Naive thymus-derived CD4-positive, alpha-beta T cell (primary cell): Measurements from ENCODE around the gene CDCP1. TPM values are rescaled to one million over a fixed set of nuclear protein-coding genes. Genes with fewer than 3 reads are reported as not detected.

Experiments used
- ATAC-seq: fragments of 150-1000 bp; cut with Tn5 transposase; 2 replicates; pipeline ENCODE4 v1.10.0; 2021; ENCODE audit warnings: mild to moderate bottlenecking, moderate library complexity
- CTCF ChIA-PET: fragments of 350-600 bp; sonication (Branson Sonifier 250); formaldehyde crosslinking; loops from one replicate; lab custom pipeline; 2021; ENCODE audit warnings: antibody characterized with exemption; lab: Charles Lee
- POLR2A ChIA-PET: fragments of 350-600 bp; sonication (Branson Sonifier 250); formaldehyde crosslinking; loops from one replicate; lab custom pipeline; 2021; ENCODE audit warnings: antibody characterized with exemption, inconsistent platforms; lab: Charles Lee
- DNase-seq, 9 donors: peaks; one replicate each; pipeline versions ENCODE4 v3.0.0 to v3.0.0-alpha.2; 2020 to 2022; ENCODE audit warnings: mixed read lengths in 1 of 9
- H3K27ac ChIP-seq: one replicate; pipeline ENCODE4 v1.7.0; 2013; ENCODE audit warnings: mild to moderate bottlenecking, low read depth, low read length, moderate library complexity
- H3K27me3 ChIP-seq, 2 donors: one replicate each; pipeline ENCODE4 v1.7.0; 2013; ENCODE audit warnings: low read length in 2 of 2, mild to moderate bottlenecking in 2 of 2, moderate library complexity in 2 of 2; ENCODE audit not compliant: control insufficient read depth in 2 of 2, insufficient read depth in 2 of 2
- H3K36me3 ChIP-seq, 3 experiments: 1 replicate in 2 of 3; 2 replicates in 1 of 3; pipeline ENCODE4 v1.7.0; 2013; ENCODE audit warnings: low read length in 3 of 3, mild to moderate bottlenecking in 3 of 3, moderate library complexity in 1 of 3; ENCODE audit not compliant: insufficient read depth in 3 of 3, control insufficient read depth in 2 of 3
- H3K4me1 ChIP-seq, 2 donors: one replicate each; pipeline ENCODE4 v1.7.0; 2013; ENCODE audit warnings: low read length in 2 of 2, mild to moderate bottlenecking in 2 of 2, moderate library complexity in 1 of 2; ENCODE audit not compliant: control insufficient read depth in 2 of 2, insufficient read depth in 2 of 2
- H3K4me3 ChIP-seq: 2 replicates; pipeline ENCODE4 v1.7.0; 2013; ENCODE audit warnings: mild to moderate bottlenecking, low read length
- H3K9me3 ChIP-seq, 3 experiments: 1 replicate in 2 of 3; 2 replicates in 1 of 3; pipeline ENCODE4 v1.7.0; 2013; ENCODE audit warnings: low read length in 3 of 3; ENCODE audit not compliant: control insufficient read depth in 2 of 3
- H3K27ac Mint-ChIP-seq, 9 donors: one replicate each; pipeline ENCODE4 v1.8.0; 2020 to 2022; ENCODE audit warnings: mixed read lengths in 9 of 9, mild to moderate bottlenecking in 8 of 9, moderate library complexity in 5 of 9, inconsistent platforms in 2 of 9
- H3K27me3 Mint-ChIP-seq, 5 donors: one replicate each; pipeline ENCODE4 v1.8.0; 2021 to 2022; ENCODE audit warnings: mixed read lengths in 5 of 5, mild to moderate bottlenecking in 1 of 5
- H3K36me3 Mint-ChIP-seq, 5 donors: one replicate each; pipeline ENCODE4 v1.8.0; 2020 to 2022; ENCODE audit warnings: mixed read lengths in 5 of 5, mild to moderate bottlenecking in 3 of 5, inconsistent platforms in 1 of 5
- H3K4me1 Mint-ChIP-seq, 7 donors: one replicate each; pipeline ENCODE4 v1.8.0; 2020 to 2022; ENCODE audit warnings: mixed read lengths in 7 of 7, mild to moderate bottlenecking in 3 of 7, inconsistent platforms in 1 of 7
- H3K4me3 Mint-ChIP-seq, 10 donors: one replicate each; pipeline ENCODE4 v1.8.0; 2020 to 2022; ENCODE audit warnings: mild to moderate bottlenecking in 10 of 10, mixed read lengths in 10 of 10, moderate library complexity in 6 of 10, inconsistent platforms in 2 of 10
- H3K9me3 Mint-ChIP-seq, 11 donors: one replicate each; pipeline ENCODE4 v1.8.0; 2020 to 2022; ENCODE audit warnings: mixed read lengths in 11 of 11, mild to moderate bottlenecking in 4 of 11, inconsistent platforms in 1 of 11, moderate library complexity in 1 of 11
- intact Hi-C, 2 donors: fragments of 100-400 bp; cut with micrococcal nuclease; formaldehyde crosslinking; loops; one replicate each; pipeline ENCODE4 v1.15.1; 2023
- polyA plus RNA-seq, 2 donors: library from polyadenylated mRNA; unstranded; fragments of 300-500 nt; fragmentation: Illumina TruSeq; gene quantifications; one replicate each; pipeline ENCODE4 v1.2.3, GENCODE V29; 2021
- total RNA-seq, 6 experiments: library from RNA in 5 of 6; stranded (reverse) in 5 of 6; gene quantifications; 1 replicate in 5 of 6; 2 replicates in 1 of 6; pipeline ENCODE4 v1.2.3 and lab custom pipeline; 2021 to 2026

Gene CDCP1
- total and polyA plus RNA-seq, 7 experiments from 2014 or later, result 0.05 to 7.2 (median 0.81) TPM

DNA sequence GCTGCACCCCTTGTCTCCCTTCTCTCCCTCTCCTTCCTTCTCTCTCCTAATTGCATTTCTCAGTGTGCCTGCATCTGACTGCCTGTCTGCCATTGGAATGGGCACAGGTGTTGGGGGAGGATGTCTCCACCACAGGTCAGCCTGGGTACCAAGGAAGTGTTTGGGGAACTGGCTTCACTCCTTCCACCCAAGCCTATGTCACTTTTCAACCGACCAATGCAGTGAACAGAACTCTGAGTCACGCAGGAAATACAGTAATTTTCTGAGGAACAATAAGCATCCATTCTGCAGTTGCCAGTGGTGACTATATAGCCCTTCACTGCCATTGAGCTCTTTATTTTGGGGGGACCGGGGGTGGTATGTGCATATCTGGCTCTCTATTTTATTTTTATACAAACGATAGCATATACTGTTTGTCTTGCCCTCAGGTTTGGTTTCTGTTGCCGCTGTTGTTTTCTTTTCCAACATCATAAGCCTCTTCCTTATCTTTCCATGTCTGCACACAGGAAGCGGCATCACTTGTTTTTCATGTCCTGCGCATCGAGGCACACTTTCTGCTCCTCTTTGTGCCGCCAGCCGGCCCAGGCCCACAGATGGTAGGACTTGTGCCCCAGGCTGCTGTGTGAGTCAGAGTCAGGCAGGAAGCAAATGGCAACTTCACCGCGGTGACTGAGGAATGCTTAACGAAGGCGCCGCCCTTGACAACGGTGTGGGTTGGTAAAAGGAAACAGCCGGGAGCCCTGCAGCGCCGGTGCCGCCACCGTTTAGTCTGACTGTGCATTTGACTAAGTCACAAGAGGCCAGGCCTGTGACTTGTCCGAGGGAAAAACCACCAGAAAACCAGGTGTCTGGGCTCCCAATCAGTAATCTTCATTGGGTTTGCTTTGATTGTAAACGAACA lies 21.1 kb upstream of the CDCP1 start:
- CTCF ChIA-PET, result interaction anchor here (0.9 to 1.0 kb wide), 2 partner anchors 13 to 43 kb away, joined by 3 read pairs; no protein-coding TSS in a partner anchor
- Mint-ChIP-seq H3K27ac (peak overlapping the region; percentile 82 to 95 (median 90)), H3K27me3 (peaks cover 0 to 3% (median 0%) of the 10 kb centered on the region in 5 donors), H3K4me1 (peaks cover 16 to 56% (median 40%) of the 10 kb centered on the region in 7 donors), H3K36me3 (peaks cover 5 to 11% (median 6%) of the 10 kb centered on the region in 5 donors), H3K4me3 (peak overlapping the region; percentile 65 to 87 (median 78)), H3K9me3 (peaks cover 0 to 12% (median 3%) of the 10 kb centered on the region in 11 donors)
- Histone ChIP-seq H3K4me3 (peak overlapping the region; percentile 33), H3K9me3 (no peaks in the 10 kb centered on the region), H3K27me3 (no peaks in the 10 kb centered on the region), H3K27ac (peak overlapping the region; percentile 30), H3K36me3 (no peaks in the 10 kb centered on the region), H3K4me1 (peaks cover 9 to 19% of the 10 kb centered on the region in 2 donors)
- POLR2A ChIA-PET, result interaction anchor here (0.6 kb wide), 1 partner anchor 96 kb away, joined by 3 read pairs; no protein-coding TSS in a partner anchor
- ATAC-seq (peak; percentile 95), DNase-seq (peak; percentile 56 to 79 (median 74))
- intact Hi-C loops, result loop anchor here (1.0 to 10.0 kb wide), 9 partner anchors 20 to 127 kb away; partner anchors contain the start of gene CDCP1 (in 1 of the 2)

DNA sequence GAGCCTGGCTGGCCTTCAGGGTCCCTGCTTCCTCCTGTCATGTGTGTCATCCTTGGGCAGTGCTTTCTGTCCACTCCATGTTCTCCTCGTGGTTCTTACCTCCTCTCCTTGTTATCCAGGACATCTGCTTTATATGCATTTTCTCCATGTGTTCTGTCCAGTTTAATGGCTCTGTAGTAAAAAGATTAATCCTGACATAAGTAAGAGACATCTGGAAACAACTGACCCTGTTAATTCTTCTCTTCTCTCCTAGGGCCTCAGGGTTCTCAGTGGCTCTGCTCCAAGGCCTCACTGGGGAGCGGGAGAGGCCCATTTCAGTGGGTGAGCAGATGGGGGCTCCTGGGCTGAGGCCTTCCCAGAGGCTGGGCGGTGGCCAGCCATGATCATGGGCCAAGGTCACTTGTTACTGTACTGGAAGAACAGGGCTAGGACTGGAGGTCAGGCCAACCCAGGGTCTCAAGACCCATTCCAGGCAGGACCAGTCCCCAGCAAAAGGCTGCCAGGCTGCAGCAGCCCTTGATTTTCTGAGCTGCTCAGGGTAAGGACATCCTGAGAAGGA lies 20.2 kb upstream of the CDCP1 start:
- Mint-ChIP-seq H3K27me3 (peaks cover 0 to 3% (median 0%) of the 10 kb centered on the region in 5 donors), H3K9me3 (peaks cover 0 to 12% (median 3%) of the 10 kb centered on the region in 11 donors), H3K36me3 (peaks cover 5 to 11% (median 6%) of the 10 kb centered on the region in 5 donors), H3K4me1 (peaks cover 16 to 56% (median 40%) of the 10 kb centered on the region in 7 donors), H3K27ac (peak overlapping the region in 8 of 9 donors; percentile 39 to 95 (median 88)), H3K4me3 (peak overlapping the region in 1 of 10 donors; percentile 65)
- no peaks in the 10 kb centered on the region for H3K36me3 ChIP-seq
- ChIA-PET CTCF (no interaction called here), POLR2A (no interaction called here)
- no peaks in the 10 kb centered on the region for H3K9me3 ChIP-seq
- intact Hi-C loops, result loop anchor here (2.0 to 10.0 kb wide), 4 partner anchors 20 to 92 kb away; partner anchors contain the start of gene CDCP1 (in 1 of the 2)
- DNase-seq (no peak), ATAC-seq (no peak)
- H3K27me3 ChIP-seq, result no peaks in the 10 kb centered on the region
- H3K4me1 ChIP-seq, result peaks cover 9 to 19% of the 10 kb centered on the region in 2 donors
- H3K27ac ChIP-seq, result no peak overlapping the region
- no peak overlapping the region for H3K4me3 ChIP-seq

DNA sequence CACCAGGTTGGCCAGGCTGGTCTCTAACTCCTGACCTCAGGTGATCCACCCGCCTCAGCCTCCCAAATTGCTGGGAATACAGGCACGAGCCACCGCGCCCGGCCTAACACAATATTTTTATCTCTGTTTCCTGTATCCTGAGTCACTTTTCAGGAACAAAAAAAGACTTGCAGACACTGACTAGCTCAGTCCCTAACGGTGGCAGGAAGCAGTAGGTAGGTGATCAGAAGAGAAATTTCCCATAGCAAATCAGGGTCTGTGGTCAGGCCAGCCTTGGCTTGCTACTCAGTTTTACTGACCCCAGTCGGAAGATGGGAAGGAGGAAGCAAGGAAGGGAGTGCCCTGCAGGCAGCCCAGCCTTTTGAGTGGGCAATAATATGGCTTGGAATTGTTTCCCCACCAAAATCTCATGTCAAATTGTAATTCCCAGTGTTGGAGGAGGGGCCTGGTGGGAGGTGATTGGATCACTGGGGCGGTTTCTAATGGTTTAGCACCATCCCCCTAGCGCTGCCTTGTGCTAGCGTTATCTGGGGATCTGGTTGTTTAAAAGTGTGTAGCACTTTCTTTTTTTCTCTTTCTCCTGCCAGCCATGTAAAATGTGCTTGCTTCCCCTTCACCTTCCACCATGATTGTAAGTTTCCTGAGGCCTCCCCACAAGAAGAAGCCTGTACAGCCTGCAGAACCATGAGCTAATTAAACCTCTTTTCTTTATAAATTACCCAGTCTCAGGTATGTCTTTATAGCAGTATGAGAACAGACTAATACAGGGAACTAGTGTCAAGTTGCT lies 19.5 kb upstream of the CDCP1 start:
- DNase-seq (no peak), ATAC-seq (no peak)
- ChIA-PET POLR2A (interaction anchor here (0.7 to 1.1 kb wide), 2 partner anchors 54 to 331 kb away, joined by 3 read pairs; no protein-coding TSS in a partner anchor), CTCF (no interaction called here)
- no peaks in the 10 kb centered on the region for H3K27me3 ChIP-seq
- Mint-ChIP-seq H3K4me3 (peak overlapping the region in 1 of 10 donors; percentile 32), H3K27ac (peak overlapping the region in 5 of 9 donors; percentile 22 to 91 (median 78)), H3K27me3 (peaks cover 0 to 5% (median 0%) of the 10 kb centered on the region in 5 donors), H3K4me1 (peaks cover 16 to 49% (median 36%) of the 10 kb centered on the region in 7 donors), H3K9me3 (peaks cover 0 to 12% (median 3%) of the 10 kb centered on the region in 11 donors), H3K36me3 (peaks cover 5 to 11% (median 6%) of the 10 kb centered on the region in 5 donors)
- no peak overlapping the region for H3K27ac ChIP-seq
- H3K36me3 ChIP-seq, result no peaks in the 10 kb centered on the region
- peaks cover 9 to 19% of the 10 kb centered on the region in 2 donors for H3K4me1 ChIP-seq
- H3K4me3 ChIP-seq, result no peak overlapping the region
- intact Hi-C loops, result loop anchor here (2.0 to 10.0 kb wide), 4 partner anchors 19 to 91 kb away; partner anchors contain the start of gene CDCP1 (in 1 of the 2)
- H3K9me3 ChIP-seq, result no peaks in the 10 kb centered on the region

DNA sequence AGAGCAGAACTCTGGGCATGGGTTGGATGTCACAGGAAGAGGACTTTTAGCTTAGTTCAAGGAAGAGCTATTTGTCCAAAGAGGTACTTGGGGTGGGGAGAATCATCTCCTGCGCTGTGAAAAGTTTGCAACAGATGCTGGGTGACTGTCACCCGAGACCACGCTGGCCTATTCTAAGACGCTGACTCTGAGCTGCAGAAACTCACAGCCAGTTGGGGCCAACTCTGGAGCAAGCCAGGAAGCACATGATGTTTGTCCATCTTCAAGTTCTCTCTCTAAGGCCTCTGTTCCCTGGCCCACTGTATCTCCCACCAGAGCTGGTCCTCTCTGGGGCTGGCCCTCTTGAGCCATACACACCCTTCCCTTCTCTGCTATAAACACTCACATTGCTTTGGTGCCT lies 17.9 kb upstream of the CDCP1 start:
- H3K9me3 ChIP-seq, result no peaks in the 10 kb centered on the region
- intact Hi-C loops, result loop anchor here in 1 of 2 donors (10.0 kb wide), 1 partner anchor 89 kb away; no protein-coding TSS in a partner anchor
- Mint-ChIP-seq H3K27ac (peak overlapping the region in 1 of 9 donors; percentile 16), H3K4me3 (no peak overlapping the region), H3K27me3 (peaks cover 0 to 12% (median 0%) of the 10 kb centered on the region in 5 donors), H3K4me1 (peaks cover 10 to 33% (median 24%) of the 10 kb centered on the region in 7 donors), H3K36me3 (peaks cover 5 to 11% (median 6%) of the 10 kb centered on the region in 5 donors), H3K9me3 (peaks cover 0 to 12% (median 2%) of the 10 kb centered on the region in 11 donors)
- ChIA-PET CTCF (interaction anchor here (1.2 kb wide), 1 partner anchor 47 kb away, joined by 3 read pairs; no protein-coding TSS in a partner anchor), POLR2A (interaction anchor here (1.4 kb wide), 1 partner anchor 58 kb away, joined by 3 read pairs; no protein-coding TSS in a partner anchor)
- H3K27me3 ChIP-seq, result no peaks in the 10 kb centered on the region
- ATAC-seq, result no peak
- DNase-seq, result no peak
- no peak overlapping the region for H3K4me3 ChIP-seq
- H3K36me3 ChIP-seq, result no peaks in the 10 kb centered on the region
- no peak overlapping the region for H3K27ac ChIP-seq
- H3K4me1 ChIP-seq, result peaks cover 9 to 19% of the 10 kb centered on the region in 2 donors

DNA sequence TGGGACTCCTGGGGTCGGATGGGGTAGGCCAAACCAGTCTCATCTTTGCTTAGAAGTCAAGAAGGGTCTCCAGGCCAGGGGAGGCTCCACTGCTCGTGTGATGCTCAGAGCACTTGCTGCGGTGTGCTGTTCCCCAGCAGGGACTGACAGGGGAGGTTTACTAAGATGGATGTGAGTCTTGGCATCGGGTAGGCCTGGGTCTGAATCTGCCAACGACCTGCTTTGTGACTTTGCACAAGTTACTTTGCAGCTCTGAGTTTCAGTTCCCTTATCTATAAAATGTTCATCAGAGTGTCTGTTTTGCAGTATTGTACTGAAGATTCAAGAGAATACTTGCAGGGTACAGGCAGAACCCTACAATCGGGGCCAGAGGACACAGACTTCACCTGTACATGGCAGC lies 17.3 kb upstream of the CDCP1 start:
- POLR2A ChIA-PET, result interaction anchor here (1.4 to 1.7 kb wide), 2 partner anchors 36 to 57 kb away, joined by 3 read pairs; no protein-coding TSS in a partner anchor
- peaks cover 0 to 12% (median 2%) of the 10 kb centered on the region in 11 donors for H3K9me3 Mint-ChIP-seq
- H3K36me3 Mint-ChIP-seq, result peaks cover 5 to 11% (median 6%) of the 10 kb centered on the region in 5 donors
- H3K27me3 ChIP-seq, result no peaks in the 10 kb centered on the region
- peaks cover 0 to 15% (median 0%) of the 10 kb centered on the region in 5 donors for H3K27me3 Mint-ChIP-seq
- ATAC-seq (no peak), DNase-seq (no peak)
- intact Hi-C loops, result loop anchor here in 1 of 2 donors (10.0 kb wide), 1 partner anchor 89 kb away; no protein-coding TSS in a partner anchor
- H3K4me3 Mint-ChIP-seq, result no peak overlapping the region
- H3K27ac Mint-ChIP-seq, result peak overlapping the region in 1 of 9 donors; percentile 16
- no peak overlapping the region for H3K27ac ChIP-seq
- no peak overlapping the region for H3K4me3 ChIP-seq
- H3K4me1 ChIP-seq, result peaks cover 9 to 19% of the 10 kb centered on the region in 2 donors
- H3K36me3 ChIP-seq, result no peaks in the 10 kb centered on the region
- H3K4me1 Mint-ChIP-seq, result peaks cover 10 to 32% (median 22%) of the 10 kb centered on the region in 7 donors
- H3K9me3 ChIP-seq, result no peaks in the 10 kb centered on the region
- CTCF ChIA-PET, result interaction anchor here (1.2 kb wide), 1 partner anchor 47 kb away, joined by 3 read pairs; no protein-coding TSS in a partner anchor
